ENCODE data around the gene SCARF1.
A peak's percentile ranks its signal among the peaks of the same experiment; 100 is the strongest.

The SCARF1 gene

DNA sequence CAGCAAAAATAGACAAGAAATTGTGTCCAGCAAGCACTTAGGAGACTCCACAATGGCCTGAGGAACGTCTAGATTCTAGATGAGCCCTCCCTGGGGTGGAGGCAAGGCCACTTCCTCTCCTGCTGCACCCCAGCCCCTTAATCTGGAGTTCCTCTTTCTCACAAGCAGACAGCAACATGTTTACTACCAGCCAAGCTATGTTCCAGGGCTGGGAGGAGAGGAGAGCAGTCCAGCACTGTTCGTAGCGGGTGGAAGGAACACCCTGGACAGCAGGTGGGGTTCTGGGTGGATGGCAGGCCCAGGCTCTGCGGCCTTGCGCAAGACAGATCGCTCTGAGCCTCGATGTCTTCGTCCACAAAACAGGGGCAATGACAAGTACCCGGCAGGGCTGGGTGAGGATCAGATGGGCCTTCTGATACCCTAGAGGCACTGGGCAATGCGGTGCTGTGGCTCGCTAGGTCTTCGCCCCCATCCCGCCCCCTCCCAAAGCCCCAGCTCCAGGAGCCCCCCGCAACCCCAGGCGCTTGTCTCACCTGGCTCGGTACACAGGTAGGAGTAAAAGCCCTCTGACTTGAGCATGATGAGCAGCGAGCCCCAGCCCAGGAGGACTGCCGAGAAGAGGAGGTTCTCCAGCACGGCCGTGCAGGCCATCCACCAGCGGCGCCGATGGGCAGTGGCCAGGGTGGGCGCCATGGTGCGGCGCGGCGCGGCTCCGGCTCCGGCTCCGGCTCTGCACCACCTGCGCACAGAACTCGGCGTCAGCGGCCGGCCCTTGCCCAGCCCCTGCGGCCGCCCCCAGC is 18.1 kb downstream of the SCARF1 start:
- no peak for DNase-seq

DNA sequence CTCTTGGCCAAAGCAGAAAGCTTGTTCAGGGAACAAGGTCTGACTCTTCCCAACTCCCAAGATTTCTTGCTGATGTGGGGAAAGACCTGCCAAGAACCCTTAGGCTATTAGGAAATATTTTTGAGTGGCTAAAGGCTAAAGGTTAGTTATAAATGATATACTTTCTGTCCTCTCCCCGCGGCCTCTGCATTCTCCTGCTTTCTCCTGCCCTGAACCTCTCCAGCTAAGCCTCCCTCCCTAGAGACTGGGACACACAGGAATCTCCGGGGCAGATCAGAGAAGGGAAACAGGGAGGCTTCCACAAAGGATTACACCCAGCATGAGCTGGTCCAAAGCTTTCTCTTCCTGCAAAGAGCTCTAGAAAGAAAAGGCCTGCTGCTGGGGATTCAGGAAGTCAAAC is 19.2 kb downstream of the SCARF1 start:
- DNase-seq: no peak

DNA sequence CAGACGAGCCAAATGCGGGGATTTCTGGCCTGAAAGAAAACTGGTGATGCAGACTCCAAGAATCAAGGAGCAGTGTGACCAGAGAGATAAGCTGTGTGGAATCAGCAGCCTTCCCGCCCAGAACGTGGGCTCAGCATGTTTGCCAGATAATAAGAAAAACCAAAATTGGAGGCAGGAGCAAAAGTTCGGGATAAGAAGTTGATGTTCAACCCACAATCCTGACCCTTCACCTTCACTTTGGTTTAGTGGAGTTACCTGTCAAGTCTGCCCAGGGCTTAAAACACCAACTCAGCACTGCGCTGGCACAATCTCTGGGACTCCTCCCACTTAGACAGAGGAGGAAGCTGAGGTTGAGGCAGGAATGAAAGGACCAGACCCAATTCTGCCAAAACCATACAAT is 20.0 kb downstream of the SCARF1 start:
- DNase-seq: no peak

DNA sequence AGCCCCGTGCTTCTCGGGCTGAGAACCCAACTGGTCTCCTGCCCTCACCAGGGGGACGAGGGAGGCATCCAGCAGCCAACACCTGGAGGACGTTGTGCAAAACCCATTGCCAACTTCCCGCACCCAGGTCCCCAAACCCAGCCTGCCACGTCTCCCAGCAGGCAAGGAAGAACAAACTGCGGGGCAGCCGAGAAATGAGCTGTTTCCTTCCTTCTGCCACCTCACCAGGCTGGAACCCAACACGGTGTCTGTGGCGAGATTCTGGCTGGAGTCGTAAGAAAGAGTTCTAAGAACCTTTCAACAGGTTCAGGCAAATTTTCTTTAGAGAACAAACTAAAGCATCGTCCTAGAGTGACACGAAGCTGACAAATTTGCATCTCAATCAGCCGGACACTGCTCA is 20.5 kb downstream of the SCARF1 start:
- no peak for DNase-seq

DNA sequence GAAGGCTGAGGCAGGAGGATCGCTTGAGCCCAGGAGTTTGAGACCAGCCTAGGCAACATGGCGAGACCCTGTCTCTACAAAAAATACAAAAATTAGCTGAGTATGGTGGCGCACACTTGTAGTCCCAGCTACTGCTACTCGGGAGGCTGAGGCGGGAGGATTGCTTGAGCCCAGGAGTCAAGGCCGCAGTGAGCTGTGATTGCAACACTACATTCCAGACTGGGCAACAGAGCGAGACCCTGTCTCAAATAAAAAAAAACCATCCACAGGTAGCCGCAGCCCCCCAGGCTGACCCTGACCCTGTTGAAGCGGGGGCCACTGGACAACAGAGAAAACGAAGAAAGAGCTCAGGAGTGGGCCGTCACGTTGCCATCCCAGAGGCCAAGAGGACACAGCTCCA is 20.9 kb downstream of the SCARF1 start:
- no peak for DNase-seq

DNA sequence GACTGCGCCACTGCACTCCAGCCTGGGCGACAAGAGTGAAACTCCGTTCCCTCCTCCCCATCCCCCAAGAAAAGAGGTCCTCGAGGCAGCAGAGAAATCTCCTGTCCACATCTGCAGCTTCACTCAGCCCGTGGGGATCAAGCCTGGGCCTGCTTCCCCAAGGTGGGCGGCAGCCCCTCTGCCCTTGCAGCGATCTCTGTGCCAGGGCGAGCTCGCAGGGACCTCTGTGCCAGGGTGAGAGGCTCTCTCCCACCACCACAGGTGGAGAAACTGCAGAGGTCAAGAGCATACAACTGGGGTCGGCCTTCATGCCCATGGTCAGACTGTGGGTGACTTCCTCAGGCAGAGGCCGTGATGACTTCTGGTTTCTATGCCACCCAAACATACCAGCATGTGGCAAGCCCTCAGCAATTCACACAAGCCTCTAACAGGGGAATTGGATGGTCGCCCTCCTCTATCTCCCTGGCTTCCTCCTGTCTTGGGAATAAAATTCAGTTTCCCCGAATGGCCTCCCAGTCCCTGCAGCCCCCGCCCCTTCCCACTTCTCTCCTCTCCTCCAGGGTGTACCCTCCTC is 22.4 kb downstream of the SCARF1 start:
- DNase-seq: no peak

DNA sequence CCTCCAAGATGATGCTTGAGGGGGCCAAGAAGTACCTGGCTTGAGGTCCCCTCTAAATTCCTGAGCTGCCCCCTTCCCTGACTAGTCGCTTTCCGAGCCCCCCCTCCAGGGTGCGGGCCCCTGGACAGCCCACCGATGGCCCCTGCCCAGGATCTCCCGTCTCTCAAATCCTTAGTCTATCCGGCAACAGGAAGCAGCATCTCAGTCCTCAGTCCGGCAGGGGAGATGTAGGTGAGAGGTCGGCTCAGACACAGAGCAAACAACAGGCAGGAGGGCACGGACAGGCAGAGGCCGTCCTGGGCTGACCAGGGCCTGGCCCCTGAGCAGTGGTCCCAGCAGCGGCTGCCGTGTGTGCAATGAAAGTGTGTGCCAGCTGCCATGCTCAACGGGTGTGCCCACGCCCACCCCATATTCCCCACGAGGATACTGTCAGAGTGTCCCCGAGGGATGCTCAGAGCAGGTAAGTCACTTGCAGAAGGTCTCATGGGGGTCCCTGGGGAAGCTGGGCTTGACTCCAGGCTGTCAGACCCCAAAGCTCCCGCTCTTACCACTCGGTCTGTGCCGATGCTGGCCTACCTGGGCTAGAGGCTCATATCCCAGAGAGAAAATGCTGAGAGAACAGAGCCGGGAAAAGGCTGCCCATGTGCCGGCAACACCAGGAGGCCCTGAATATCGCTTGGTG is 24.1 kb downstream of the SCARF1 start:
- no peak for DNase-seq

DNA sequence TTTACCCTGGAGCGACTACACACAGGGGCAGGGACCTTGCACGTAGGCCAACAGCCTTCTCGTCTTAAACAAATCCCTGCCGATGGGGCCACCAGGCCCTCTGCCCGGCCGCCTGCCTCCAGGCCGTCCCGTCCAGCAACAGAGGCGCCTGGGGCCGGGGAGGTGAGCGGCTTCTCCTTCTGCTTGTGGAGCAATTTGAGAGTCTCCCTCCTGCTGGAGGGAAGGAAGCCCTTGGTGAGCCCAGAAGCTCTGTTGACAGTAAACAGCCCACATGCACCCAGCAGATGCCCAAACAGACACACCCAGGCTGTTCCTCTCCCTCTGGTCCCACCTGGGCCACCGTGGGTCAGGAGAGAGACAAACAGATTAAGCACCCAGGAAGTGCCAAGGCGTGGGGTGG is 25.0 kb downstream of the SCARF1 start:
- DNase-seq: no peak

DNA sequence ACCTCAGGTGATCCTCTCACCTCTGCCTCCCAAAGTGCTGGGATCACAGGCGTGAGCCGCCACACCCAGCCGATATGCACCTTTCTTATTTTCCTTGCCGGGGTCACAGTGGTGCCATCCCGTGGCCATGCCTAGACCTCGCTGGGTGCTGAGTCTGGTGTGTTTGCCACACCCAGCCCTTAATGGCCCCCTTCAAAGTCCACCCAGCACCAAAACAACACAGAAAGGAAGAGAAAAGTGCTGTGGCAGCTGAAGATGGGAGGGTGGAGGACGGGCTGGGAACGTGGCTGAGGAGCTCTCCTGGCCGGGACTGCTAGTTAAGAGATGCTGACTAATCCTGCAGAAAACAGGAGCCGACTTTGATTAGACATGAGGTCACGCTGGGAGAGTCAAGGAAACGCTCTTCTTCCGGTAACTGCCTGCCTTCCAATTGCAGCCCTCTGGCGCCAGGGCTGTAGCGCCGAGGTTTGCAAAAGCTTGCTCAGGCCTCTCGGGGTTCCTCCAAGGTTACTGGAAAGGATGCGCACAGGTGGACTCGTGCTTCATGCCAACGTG is 27.8 kb downstream of the SCARF1 start:
- no peak for DNase-seq

DNA sequence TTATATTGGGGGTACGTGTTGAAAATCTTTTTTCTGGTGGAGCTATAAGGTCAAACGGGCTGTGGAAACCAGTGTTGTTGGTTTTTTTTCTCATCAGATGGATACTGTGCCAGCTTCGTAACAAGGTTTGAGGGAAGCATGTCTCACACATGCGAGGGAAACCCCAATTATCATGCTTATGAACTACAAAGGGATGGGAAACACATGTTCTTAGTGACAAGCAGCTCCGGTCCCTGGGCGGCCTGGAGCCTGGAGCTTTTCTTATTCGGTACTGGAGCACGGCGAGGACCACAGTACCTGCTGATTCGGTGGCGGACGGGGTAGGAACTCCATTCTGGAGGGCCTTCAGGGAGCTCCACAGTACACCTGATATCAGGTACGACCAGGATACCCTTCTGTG is 29.4 kb downstream of the SCARF1 start:
- no peak for DNase-seq

DNA sequence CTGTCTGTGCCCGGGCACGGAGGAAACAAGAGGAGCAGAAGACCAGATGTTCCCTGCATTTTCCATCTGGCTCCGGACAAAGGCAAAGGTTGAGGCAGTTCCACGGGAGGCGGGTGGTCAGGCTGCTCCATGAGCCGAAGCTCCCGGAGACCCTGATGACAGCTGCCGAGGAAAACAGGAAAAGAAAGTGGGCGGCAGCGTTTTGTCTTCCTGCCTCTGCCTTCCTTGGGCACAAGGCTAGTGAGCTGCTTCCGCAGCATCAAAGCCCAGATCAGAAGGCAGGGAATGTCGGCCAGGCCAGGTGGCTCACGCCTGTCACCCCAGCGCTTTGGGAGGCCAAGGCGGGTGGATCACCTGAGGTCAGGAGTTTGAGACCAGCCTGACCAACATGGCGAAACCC is 33.1 kb downstream of the SCARF1 start:
- no peak for DNase-seq

DNA sequence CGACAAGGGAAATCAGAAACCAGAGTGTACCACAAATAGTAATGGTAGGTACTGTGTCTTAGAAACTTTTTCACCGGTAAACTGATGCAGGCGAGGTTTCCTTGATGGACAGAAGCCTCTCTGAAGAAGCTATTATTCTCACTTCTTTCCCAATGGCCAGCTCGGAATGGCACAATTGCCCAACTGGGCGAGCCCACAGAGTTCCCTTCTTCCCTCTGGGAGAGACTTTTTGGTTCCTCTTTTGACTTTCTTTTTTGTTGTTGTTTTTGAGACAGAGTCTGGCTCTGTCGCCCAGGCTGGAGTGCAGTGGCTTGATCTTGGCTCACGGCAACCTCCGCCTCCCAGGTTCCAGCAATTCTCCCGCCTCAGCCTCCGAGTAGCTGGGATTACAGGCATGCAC is 33.8 kb downstream of the SCARF1 start:
- peak; percentile 18 for DNase-seq

DNA sequence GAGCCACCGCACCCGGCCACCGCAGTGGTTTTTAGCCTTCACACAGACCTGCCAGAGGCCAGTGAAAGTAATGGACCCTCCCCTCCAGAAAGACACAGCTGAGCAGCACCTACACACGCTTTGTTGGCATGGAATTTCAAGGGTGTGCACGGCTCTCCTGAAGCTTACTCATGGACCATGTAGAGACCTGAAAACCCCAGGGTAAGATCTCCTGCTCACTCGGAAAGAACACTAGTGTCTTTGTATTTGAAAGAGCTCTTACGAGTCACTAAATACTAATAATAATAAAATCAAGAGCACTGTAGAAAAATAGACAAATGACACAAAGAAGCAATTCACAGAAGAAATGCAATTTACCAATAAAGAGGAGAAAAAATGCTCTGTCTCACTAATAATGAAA is 36.9 kb downstream of the SCARF1 start:
- DNase-seq: no peak

DNA sequence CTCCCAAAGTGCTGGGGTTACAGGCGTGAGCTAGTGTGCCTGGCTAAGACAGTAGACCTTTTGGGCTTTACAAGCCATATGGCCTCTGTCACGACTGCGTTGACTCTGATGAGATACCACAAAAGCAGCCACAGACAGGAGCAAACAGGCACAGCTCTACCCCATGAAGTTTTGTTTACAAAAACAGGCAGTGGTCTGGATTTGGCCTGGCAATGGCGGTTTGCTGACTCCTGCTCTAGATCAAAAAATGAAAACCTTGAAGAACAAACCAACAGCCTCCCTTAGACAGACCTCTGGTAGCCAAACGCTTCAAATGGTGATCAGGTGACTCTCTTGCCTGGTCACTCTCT is 37.6 kb downstream of the SCARF1 start:
- no peak for DNase-seq

DNA sequence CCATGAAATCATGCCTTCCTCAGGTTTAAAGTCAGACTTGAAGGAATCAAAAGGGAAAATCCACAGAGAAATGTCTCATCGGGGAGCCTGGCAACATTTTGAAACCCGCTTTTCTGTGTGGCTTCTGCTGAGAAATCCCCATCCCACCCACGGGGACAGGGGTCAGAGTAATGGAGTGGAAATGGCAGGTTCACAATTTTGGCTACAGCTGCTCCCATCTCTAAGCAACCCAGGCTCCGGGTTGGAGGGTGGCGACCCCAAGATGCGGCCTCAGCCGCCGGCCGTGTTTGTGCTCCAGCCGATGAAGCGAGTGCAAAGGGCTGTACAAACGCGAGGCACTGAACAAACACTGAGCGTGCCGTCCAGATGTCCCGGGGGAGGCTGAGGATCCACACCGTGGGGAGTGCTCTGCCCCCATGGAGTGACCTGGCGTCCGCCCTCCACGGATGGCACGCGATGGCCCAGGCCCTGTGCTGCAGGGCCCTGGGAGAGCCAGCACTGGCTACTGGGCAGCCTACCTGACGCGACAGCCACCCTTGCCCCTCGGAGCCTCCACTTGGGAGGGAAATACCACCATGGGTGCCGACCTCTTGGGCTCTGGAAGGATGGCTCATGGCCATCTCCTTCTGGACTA is 39.1 kb downstream of the SCARF1 start:
- DNase-seq: no peak

DNA sequence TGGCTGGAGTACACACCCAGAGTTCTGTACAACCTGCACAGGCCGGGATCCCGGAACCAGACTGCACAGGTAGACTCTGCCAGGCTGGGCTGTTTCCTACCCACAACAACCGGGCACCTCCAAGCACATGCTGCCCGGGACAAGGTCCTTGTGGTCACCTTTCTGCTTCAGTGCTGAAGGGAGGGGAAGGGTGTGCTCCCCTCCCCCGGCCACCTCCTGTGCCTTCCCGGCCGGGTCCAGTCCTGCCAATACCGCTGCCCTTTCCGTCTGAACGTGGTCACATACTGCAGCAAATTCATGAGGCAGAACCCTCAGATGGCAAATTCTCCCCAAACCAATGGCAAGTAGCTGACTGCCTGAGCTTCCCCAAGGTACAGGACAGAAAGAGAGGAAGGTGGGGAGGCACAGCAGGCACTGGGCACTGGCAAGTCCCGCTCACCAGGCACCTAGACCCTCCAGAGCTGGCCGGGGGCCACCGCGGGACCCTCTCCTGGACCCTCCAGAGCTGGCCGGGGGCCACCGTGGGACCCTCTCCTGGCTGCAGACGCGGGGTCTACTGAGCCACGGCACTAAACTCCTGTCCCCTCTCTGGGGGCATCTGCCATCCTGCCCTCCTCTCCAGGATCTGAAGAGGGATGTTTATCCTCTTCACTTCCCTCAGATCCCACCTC is 39.7 kb downstream of the SCARF1 start:
- DNase-seq: no peak

DNA sequence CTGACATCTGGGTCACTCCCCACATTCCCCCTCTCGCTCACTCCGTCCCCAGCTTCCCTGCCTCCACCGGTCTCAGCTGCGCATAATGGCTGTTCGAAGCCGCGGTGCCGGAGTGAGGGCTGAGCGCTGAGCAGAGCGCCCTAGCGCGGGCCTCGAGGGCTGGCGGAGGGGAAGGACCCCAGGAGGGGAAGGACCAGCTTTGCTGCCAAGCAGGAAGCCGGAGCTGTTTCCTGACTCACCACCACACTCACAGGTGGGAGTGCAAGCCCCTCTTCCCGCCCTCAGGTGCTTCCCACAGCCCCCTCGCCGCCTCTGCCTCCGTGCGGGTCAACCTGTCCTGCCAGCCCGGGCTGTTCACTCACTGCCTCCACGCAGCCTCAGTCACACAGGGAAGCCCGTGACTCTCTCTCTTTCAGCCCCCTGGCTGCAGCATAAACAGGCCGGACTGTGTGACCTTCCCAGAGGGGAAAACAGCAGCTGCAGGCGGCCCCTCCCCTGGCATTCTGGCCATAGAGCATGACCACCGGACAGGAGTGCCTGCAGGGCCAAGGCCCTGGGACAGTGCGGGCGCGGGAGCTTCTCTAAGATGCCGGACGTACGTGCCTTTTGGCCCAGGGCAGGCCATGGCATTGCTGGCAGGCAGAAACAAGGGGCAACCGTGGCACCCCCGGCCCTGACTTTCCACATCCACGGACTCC is 40.6 kb downstream of the SCARF1 start:
- DNase-seq: no peak

DNA sequence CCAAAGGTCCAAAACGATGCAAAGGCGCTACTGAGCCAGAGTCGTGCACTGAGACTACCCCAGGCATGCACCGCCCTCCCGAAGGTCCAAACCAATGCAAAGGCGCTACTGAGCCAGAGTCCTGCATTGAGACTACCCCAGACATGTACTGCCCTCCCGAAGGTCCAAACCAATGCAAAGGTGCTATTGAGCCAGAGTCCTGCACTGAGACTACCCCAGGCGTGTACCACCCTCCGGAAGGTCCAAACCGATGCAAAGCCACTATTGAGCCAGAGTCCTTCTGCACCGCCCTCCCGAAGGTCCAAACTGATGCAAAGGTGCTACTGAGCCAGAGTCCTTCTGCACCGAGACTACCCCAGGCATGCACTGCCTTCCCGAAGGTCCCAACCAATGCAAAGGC is 44.0 kb downstream of the SCARF1 start:
- no peak for DNase-seq

DNA sequence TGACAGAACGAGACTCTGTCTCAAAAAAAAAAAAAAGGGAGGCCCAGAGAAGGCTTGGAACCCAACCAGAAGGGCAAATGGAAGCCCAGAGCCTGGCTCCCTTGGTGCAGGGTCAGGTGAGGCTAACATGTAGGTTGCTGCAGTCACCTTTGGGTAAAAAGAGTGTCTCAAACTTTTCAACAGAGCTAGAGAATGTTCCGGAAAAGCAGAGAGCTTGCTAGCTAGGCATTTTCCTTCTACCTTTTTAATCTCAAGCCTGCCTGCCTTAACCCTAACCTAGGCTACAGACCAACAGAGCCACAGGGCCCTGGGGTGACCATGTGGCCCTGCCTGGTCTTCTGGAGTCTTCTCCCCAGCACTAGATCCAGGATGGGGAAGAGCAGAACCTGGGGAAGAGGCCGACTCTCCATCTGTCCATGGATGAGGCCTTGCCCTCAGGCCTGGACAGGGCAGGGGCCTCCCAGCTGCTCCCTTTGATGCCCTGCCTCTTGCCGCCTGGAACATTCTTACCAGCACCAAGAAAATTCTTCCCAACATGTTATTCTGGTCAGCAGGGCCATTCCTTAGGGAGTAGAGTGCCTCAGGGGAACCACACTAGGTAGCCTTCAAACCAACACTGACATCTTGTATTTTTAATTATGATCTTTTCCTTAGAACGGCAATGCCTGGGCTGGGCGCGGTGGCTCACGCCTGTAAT is 47.0 kb downstream of the SCARF1 start:
- DNase-seq: no peak

DNA sequence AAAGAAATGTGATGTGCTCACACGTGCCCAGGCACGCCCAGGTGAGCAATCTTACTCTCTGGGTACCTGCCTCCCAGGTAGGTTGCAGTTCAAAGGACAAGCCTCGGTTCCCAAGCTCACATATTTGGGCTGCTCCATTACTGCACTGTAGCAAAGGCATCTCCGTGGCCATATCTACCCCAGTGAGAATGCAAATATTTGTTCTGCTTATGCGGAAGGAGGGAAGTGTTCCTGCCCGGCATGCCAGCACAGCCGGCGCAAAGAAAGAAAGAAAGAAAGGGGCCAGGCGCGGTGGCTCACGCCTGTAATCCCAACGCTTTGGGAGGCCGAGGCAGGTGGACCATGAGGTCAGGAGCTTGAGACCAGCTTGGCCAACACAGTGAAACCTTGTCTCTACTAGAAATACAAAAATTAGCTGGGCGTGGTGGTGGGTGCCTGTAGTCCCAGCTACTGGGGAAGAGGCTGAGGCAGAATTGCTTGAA is 47.6 kb downstream of the SCARF1 start:
- no peak for DNase-seq

DNA sequence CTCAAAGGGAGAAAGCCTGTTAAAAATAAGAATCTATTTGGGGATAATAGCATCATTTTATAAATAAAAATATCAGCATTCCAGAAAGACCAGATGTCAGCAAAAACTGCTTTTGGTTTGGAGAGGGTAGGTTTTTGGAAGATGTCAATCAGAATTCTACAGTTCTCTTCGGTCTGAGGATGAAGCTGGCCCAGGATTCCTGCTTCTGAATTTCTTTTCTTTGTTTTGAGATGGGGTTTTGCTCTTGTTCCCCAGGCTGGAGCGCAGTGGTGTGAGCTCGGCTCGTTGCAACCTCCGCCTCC is 52.0 kb downstream of the SCARF1 start:
- no peak for DNase-seq

Data from SIG-M5 (cell line).